ENCODE data around the gene FAM219B.

FAM219B gene

DNA sequence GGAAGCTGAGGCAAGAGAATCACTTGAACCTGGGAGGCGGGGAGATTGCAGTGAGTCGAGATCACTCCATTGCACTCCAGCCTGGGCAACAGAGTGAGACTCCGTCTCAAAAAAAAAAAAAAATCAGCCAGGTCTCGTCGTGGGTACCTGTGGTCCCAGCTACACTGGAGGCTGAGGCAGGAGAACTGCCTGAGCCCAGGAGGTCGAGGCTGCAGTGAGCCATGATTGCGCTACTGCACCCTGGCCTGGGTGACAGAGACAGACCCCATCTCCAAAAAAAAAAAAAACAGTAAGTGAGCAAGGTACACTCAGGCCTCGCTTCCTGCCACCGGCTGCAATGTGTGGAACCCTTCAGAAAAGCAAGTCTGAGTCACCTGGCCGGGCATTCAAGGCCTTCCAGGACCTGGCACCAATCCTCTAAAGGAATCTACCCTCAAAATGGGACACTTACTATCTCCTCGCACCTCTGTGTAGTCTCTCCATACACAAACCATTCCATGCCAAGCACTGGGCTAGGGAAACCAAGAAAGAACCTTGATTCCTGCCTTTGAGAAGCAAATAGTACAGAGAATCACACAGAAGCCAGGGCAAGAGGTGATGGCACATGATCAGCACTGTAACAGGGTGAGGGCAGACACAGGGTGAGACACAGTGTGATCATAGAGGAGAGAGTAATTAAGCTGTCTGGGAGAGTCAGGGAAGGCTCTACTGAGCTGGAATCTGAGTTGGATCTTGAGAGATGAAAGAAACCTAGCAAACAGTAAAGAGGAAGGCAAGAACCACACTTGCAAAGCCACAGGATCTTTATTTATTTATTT, 43.2 kb downstream of the FAM219B start:
- Histone ChIP-seq H3K36me3 (ENCODE audit: control insufficient read depth in 2 of 2, insufficient read depth in 2 of 2, low read length in 2 of 2) (peaks cover 0 to 5% of the 10 kb centered on the region in 2 donors), H3K4me1 (ENCODE audit: control insufficient read depth, insufficient read depth, low read length) (peaks cover under 1% of the 10 kb centered on the region), H3K27ac (ENCODE audit: low read length) (no peak overlapping the region), H3K27me3 (ENCODE audit: control insufficient read depth in 1 of 2, insufficient read depth in 2 of 2, low read length in 2 of 2) (no peaks in the 10 kb centered on the region), H3K9me3 (ENCODE audit: control insufficient read depth in 2 of 2, low read length in 2 of 2) (no peaks in the 10 kb centered on the region), H3K9ac (ENCODE audit: low read length in 2 of 2) (no peak overlapping the region), H3K4me3 (ENCODE audit: low read length in 2 of 2) (no peak overlapping the region)

DNA sequence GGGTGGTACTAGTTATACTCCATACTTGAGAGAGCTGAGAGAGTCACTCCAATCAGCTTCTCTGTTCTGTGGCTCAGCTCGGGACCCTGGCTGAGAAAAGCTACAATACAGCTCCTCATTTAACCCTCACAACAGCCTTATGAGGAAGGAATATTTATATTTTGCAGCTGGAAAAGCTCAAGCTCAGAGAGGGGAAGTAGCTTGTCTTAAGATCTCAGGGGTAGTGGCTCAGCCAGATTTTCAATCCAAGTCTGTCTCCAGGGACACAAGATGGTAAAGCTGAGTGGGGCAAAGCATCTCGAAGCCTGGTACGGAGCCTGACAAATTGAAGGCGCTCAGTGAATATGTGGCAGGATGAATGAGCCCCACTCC, 48.3 kb downstream of the FAM219B start:
- Histone ChIP-seq H3K4me3 (ENCODE audit: low read length in 2 of 2) (no peak overlapping the region), H3K27ac (ENCODE audit: low read length) (no peak overlapping the region)

DNA sequence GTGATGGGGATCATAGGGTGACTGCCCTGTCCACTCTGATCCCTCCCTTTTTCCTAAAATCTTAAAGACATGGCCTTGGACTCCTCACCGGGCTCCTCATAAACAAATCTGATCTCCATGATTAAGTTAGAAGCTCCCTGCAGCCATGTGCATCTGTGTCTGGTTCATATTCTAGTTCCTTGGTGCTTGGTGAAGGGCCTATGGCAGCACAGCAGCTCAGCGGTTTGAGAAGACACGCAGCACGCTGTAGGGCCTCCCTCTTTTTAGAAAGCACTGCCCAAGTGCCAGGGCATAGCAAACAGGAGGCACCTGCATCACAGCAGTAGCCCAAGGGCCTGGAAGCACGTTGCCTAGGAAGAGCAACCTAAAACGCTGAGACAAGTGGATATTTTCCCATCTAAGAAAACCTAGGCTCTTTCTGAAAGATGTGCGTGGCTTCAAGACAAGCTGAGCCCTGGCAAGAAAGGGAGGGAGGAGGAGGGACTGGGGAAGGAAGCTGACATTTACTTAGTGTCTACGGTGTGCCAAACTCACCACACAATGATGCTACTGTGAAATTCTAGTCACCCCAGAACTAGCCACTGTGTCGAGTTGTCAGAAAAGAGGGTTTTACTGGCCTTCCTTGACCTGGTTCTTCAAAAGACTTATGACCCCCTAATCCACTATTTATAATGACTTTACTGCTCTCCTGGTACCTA, 48.8 kb downstream of the FAM219B start:
- H3K27ac ChIP-seq (ENCODE audit: low read length) = no peak overlapping the region
- no peaks in the 10 kb centered on the region for H3K27me3 ChIP-seq (ENCODE audit: control insufficient read depth in 1 of 2, insufficient read depth in 2 of 2, low read length in 2 of 2)
- H3K36me3 ChIP-seq (ENCODE audit: control insufficient read depth in 2 of 2, insufficient read depth in 2 of 2, low read length in 2 of 2) = peaks cover 13 to 17% of the 10 kb centered on the region in 2 donors
- no peak overlapping the region for H3K9ac ChIP-seq (ENCODE audit: low read length in 2 of 2)
- peaks cover 9% of the 10 kb centered on the region for H3K4me1 ChIP-seq (ENCODE audit: control insufficient read depth, insufficient read depth, low read length)
- H3K9me3 ChIP-seq (ENCODE audit: control insufficient read depth in 2 of 2, low read length in 2 of 2) = no peaks in the 10 kb centered on the region
- H3K4me3 ChIP-seq (ENCODE audit: low read length in 2 of 2) = no peak overlapping the region

More for the DNA sequence above, 48.3 kb downstream of the FAM219B start:
- H3K27me3 ChIP-seq (ENCODE audit: control insufficient read depth in 1 of 2, insufficient read depth in 2 of 2, low read length in 2 of 2) = no peaks in the 10 kb centered on the region
- no peaks in the 10 kb centered on the region for H3K9me3 ChIP-seq (ENCODE audit: control insufficient read depth in 2 of 2, low read length in 2 of 2)
- H3K9ac ChIP-seq (ENCODE audit: low read length in 2 of 2) = no peak overlapping the region
- peaks cover 9% of the 10 kb centered on the region for H3K4me1 ChIP-seq (ENCODE audit: control insufficient read depth, insufficient read depth, low read length)
- H3K36me3 ChIP-seq (ENCODE audit: control insufficient read depth in 2 of 2, insufficient read depth in 2 of 2, low read length in 2 of 2) = peaks cover 8 to 11% of the 10 kb centered on the region in 2 donors

DNA sequence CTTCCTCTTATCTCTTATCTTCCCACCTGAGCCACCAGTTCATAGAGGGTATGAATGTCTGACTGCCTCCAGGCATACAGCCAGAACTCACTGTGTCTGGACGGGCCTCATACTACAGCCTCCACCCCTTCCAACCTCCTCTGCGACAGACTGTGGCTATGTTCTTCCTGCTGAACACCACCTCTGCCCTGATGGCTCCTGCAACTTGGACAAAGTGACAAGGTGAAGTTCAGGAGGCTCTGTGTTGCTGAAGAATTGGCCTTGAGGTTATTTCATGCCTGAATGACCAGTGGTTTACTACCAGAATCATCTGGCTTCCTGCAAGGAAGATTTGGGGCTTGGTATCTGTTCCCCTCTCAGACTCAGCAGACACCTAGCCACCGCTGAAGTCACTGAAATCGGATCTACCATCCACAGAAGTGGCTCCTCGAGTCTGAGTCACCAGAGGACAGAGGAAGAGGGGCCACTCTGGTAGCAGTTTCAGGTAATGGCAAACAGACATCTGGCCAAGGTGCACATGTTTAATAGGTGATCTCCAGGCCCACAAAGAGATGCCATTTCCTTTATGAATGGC, 49.5 kb downstream of the FAM219B start:
- no peaks in the 10 kb centered on the region for H3K27me3 ChIP-seq (ENCODE audit: control insufficient read depth in 1 of 2, insufficient read depth in 2 of 2, low read length in 2 of 2)
- peaks cover 9% of the 10 kb centered on the region for H3K4me1 ChIP-seq (ENCODE audit: control insufficient read depth, insufficient read depth, low read length)
- H3K9ac ChIP-seq (ENCODE audit: low read length in 2 of 2) = no peak overlapping the region
- no peaks in the 10 kb centered on the region for H3K9me3 ChIP-seq (ENCODE audit: control insufficient read depth in 2 of 2, low read length in 2 of 2)
- H3K27ac ChIP-seq (ENCODE audit: low read length) = no peak overlapping the region
- peaks cover 20 to 23% of the 10 kb centered on the region in 2 donors for H3K36me3 ChIP-seq (ENCODE audit: control insufficient read depth in 2 of 2, insufficient read depth in 2 of 2, low read length in 2 of 2)
- H3K4me3 ChIP-seq (ENCODE audit: low read length in 2 of 2) = no peak overlapping the region

DNA sequence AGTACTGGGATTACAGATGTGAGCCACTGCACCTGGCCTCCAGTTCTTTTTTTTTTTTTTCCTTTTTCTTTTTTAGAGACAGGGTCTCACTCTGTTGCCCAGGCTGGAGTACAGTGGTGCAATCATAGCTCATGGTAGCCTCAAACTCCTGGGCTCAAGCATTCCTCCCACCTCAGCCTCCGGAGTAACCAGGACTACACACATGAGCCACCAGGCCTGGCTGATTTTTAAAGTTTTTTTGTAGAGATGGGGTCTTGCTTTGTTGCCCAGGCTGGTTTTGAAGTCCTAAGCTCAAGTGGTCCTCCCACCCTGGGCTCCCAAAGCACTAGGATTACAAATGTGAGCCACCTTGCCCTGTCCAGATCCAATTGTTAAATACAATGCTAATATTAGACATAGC, 50.1 kb downstream of the FAM219B start:
- Histone ChIP-seq H3K4me1 (ENCODE audit: control insufficient read depth, insufficient read depth, low read length) (peaks cover 9% of the 10 kb centered on the region), H3K9me3 (ENCODE audit: control insufficient read depth in 2 of 2, low read length in 2 of 2) (no peaks in the 10 kb centered on the region), H3K27ac (ENCODE audit: low read length) (no peak overlapping the region), H3K27me3 (ENCODE audit: control insufficient read depth in 1 of 2, insufficient read depth in 2 of 2, low read length in 2 of 2) (no peaks in the 10 kb centered on the region), H3K36me3 (ENCODE audit: control insufficient read depth in 2 of 2, insufficient read depth in 2 of 2, low read length in 2 of 2) (peaks cover 25 to 30% of the 10 kb centered on the region in 2 donors), H3K4me3 (ENCODE audit: low read length in 2 of 2) (no peak overlapping the region), H3K9ac (ENCODE audit: low read length in 2 of 2) (no peak overlapping the region)

DNA sequence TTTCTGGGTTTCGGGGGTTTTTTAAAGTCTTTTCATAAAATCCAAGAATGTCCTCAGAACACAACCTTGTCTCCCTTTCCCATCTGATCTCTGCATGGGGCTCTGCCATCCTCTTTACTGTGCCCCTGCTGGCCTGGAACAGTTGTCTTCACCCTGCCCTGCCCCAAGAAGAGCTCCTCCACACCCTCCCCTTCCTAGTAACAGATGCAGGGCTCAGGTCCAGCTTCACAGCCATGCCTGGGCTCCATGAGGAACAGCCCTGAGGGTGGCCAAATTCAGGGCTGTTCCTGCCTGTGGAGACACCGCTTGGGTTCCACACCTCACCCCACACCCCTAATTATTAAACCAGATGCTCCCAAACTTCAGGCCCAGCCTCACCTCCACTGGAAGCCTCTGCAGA, 50.8 kb downstream of the FAM219B start:
- Histone ChIP-seq H3K9ac (ENCODE audit: low read length in 2 of 2) (no peak overlapping the region), H3K9me3 (ENCODE audit: control insufficient read depth in 2 of 2, low read length in 2 of 2) (no peaks in the 10 kb centered on the region), H3K27ac (ENCODE audit: low read length) (no peak overlapping the region), H3K27me3 (ENCODE audit: control insufficient read depth in 1 of 2, insufficient read depth in 2 of 2, low read length in 2 of 2) (no peaks in the 10 kb centered on the region), H3K36me3 (ENCODE audit: control insufficient read depth in 2 of 2, insufficient read depth in 2 of 2, low read length in 2 of 2) (peaks cover 31 to 36% of the 10 kb centered on the region in 2 donors), H3K4me1 (ENCODE audit: control insufficient read depth, insufficient read depth, low read length) (peaks cover 9% of the 10 kb centered on the region), H3K4me3 (ENCODE audit: low read length in 2 of 2) (no peak overlapping the region)

DNA sequence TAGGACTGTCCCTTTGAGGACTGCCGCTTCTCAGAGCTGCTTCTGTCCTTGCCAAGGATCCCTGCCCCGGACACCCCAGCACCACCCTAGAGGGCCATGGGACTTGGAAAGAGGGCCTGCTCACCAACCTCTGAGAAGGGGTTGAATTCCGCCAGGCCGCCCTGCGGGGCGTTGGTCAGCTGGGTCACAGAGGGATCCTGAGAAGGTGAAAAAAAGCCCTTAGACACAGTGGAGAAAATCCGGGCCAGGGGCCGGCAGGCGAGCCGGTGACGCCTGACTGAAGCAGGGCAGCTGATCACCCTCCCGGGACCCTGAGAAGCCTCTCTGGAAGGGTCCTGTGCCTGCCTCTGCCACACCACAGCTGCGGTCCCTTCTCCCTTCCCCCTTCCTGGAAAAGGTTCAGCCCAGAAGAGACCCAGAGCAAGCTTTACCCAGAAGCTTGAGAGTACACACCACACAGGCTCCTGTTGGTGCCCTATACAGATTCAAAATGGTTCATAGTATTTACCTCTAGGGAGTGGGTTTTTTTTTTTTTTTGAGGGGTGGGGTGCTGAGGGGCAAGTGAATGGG, 52.1 kb downstream of the FAM219B start:
- Histone ChIP-seq H3K36me3 (ENCODE audit: control insufficient read depth in 2 of 2, insufficient read depth in 2 of 2, low read length in 2 of 2) (peaks cover 43 to 48% of the 10 kb centered on the region in 2 donors), H3K4me1 (ENCODE audit: control insufficient read depth, insufficient read depth, low read length) (peaks cover 9% of the 10 kb centered on the region), H3K27me3 (ENCODE audit: control insufficient read depth in 1 of 2, insufficient read depth in 2 of 2, low read length in 2 of 2) (no peaks in the 10 kb centered on the region), H3K27ac (ENCODE audit: low read length) (no peak overlapping the region), H3K9me3 (ENCODE audit: control insufficient read depth in 2 of 2, low read length in 2 of 2) (no peaks in the 10 kb centered on the region), H3K4me3 (ENCODE audit: low read length in 2 of 2) (no peak overlapping the region), H3K9ac (ENCODE audit: low read length in 2 of 2) (no peak overlapping the region)

DNA sequence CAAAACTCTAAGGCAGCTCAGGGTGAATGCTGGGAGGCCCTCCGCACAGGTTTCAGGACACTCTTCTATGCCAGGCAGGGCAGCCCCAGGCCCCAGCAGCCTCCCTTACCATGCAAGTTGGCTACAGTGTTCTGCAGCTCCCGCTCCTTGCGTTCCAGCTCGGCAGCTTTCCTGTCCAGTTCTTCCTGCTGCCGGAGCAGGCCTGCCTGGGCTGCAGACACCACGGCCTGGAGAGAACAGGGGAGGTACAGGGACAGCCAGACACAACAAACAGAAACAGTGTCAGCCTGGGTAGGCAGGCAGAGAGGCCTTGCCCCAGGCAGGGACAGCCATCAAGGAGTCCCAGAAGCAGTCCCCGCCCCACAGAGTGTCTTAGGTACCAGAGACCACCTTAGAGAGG, 54.7 kb downstream of the FAM219B start:
- Histone ChIP-seq H3K9ac (ENCODE audit: low read length in 2 of 2) (no peak overlapping the region), H3K27ac (ENCODE audit: low read length) (no peak overlapping the region), H3K4me3 (ENCODE audit: low read length in 2 of 2) (no peak overlapping the region), H3K4me1 (ENCODE audit: control insufficient read depth, insufficient read depth, low read length) (peaks cover 4% of the 10 kb centered on the region), H3K36me3 (ENCODE audit: control insufficient read depth in 2 of 2, insufficient read depth in 2 of 2, low read length in 2 of 2) (peaks cover 56 to 57% of the 10 kb centered on the region in 2 donors), H3K27me3 (ENCODE audit: control insufficient read depth in 1 of 2, insufficient read depth in 2 of 2, low read length in 2 of 2) (no peaks in the 10 kb centered on the region), H3K9me3 (ENCODE audit: control insufficient read depth in 2 of 2, low read length in 2 of 2) (no peaks in the 10 kb centered on the region)

DNA sequence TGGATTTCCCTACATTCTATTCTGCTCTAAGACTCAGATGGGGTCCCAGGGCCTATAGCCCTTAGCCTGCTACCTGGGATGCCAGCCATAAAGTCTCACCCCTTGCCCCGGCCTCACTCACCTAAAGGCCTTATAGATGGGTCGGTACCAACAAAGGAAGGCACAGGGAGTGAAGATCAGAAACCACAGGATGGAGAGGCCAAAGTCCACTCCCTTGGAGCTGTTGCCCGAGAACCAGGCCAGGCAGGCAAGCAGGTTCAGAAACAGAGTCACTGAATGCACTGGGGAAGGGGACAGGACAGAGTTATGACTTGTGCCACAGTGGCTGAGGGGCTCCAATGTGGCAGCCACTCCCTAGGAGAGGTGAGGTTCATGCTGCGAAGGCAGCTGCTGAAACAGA, 56.3 kb downstream of the FAM219B start:
- no peaks in the 10 kb centered on the region for H3K4me1 ChIP-seq (ENCODE audit: control insufficient read depth, insufficient read depth, low read length)
- H3K9me3 ChIP-seq (ENCODE audit: control insufficient read depth in 2 of 2, low read length in 2 of 2) = no peaks in the 10 kb centered on the region
- H3K36me3 ChIP-seq (ENCODE audit: control insufficient read depth in 2 of 2, insufficient read depth in 2 of 2, low read length in 2 of 2) = peaks cover 56 to 59% of the 10 kb centered on the region in 2 donors
- no peak overlapping the region for H3K4me3 ChIP-seq (ENCODE audit: low read length in 2 of 2)
- H3K27me3 ChIP-seq (ENCODE audit: control insufficient read depth in 1 of 2, insufficient read depth in 2 of 2, low read length in 2 of 2) = no peaks in the 10 kb centered on the region
- H3K27ac ChIP-seq (ENCODE audit: low read length) = no peak overlapping the region
- H3K9ac ChIP-seq (ENCODE audit: low read length in 2 of 2) = no peak overlapping the region

All from stomach smooth muscle (tissue), 2 donors.